SJCRH30 (cell line): ENCODE results near the gene FOXF2. TPM values are rescaled to one million over a fixed set of nuclear protein-coding genes. Genes with fewer than 3 reads are reported as not detected.
A peak's percentile ranks its signal among the peaks of the same experiment; 100 is the strongest.

ENCODE experiments used
- DNase-seq, 2 experiments: peaks; one replicate each; pipeline ENCODE4 v3.0.0-alpha.2; 2015 to 2020
- H3K27ac ChIP-seq: fragments of 250-450 bp; sonication (Bioruptor Pico); 2 replicates; pipeline ENCODE4 v1.5.1; 2020; ENCODE audit warnings: mild to moderate bottlenecking, moderate library complexity
- H3K27me3 ChIP-seq: fragments of 250-450 bp; sonication (Bioruptor Pico); 2 replicates; pipeline ENCODE4 v1.5.1; 2020; ENCODE audit warnings: mild to moderate bottlenecking, moderate library complexity
- H3K36me3 ChIP-seq: fragments of 250-450 bp; sonication (Bioruptor Pico); 2 replicates; pipeline ENCODE4 v1.5.1; 2020; ENCODE audit warnings: mild to moderate bottlenecking, moderate library complexity
- H3K4me1 ChIP-seq: fragments of 250-450 bp; sonication (Bioruptor Pico); 2 replicates; pipeline ENCODE4 v1.5.1; 2020; ENCODE audit warnings: mild to moderate bottlenecking, moderate library complexity
- H3K4me3 ChIP-seq: fragments of 250-450 bp; sonication (Bioruptor Pico); 2 replicates; pipeline ENCODE4 v1.5.1; 2020; ENCODE audit warnings: mild to moderate bottlenecking, moderate library complexity
- H3K9me3 ChIP-seq: fragments of 250-450 bp; sonication (Bioruptor Pico); replicated peaks from 2 replicates; pipeline ENCODE4 v1.5.1; 2020; ENCODE audit warnings: mild to moderate bottlenecking, moderate library complexity
- total RNA-seq: library from RNA; depleted of rRNA; stranded (reverse); fragments of >200 nt; shearing (Covaris generic); gene quantifications from 2 replicates; pipeline ENCODE4 v1.2.3, GENCODE V29; 2014

FOXF2 gene
- total RNA-seq, 1 experiment from 2014 or later, result 3.7 TPM

DNA sequence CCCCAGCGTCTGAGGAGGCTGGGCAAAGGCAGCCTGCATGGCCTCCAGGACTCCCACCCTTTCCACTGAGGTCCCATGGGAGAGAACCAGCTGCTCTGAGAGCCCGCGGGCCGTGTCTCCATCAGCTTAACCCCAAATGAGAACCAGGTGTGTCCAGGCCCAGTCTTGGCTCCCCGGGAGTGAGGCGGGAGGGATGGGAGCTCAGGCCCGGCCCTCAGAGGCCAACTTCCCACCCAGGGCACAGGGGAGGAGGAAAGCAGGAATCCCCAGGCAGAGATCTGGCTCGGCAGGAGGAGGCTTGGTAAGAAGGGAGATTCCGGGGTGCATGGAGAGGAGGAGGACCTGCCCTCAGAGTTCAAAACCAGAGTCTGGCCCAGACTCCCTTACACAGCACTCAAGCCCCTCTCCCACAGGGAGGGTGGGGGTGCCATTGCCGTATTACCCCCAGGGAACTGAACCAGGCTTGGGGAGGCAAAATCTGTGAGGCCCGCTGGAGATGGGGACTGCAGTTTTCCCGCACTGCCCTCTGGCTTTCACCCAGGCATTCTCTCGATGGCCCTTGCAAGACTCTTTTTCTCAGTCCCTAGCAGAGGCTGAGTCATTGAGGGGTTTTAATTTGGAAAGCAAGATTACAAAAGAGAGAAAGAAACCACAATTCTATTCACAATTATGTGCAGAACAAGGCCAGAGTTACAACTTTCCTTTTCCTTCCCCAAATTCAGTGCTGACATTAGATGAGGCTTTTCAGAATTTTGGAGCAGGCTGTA, 17.1 kb downstream of the FOXF2 start:
- Histone ChIP-seq H3K36me3 (no peaks in the 10 kb centered on the region), H3K4me3 (no peak overlapping the region), H3K9me3 (no peaks in the 10 kb centered on the region), H3K27me3 (no peaks in the 10 kb centered on the region), H3K27ac (no peak overlapping the region), H3K4me1 (no peaks in the 10 kb centered on the region)
- no peak for DNase-seq

DNA sequence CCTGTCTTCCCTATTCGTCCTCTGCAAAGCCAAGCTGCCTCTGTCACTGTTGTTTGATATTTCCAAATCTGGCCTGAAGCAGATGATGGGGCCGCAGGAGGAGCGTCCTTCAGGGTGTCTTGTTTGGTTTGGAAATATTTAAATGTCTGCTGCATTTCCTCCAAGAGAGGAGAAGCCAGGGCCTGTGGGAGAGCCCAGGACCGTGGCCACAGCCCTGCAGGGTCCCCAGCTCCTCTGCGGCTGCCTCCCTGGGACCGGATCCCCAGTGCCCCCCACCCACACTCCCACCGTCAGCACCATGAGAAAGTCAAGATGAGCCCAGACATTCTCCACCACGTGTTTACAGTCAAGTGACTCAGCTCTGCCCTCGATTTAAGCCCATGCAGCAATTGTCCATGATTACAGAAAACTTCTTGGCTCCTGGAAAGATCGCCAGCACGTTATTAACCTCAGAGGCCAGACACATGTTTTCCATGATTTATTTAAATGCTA, 18.2 kb downstream of the FOXF2 start:
- H3K27me3 ChIP-seq, result no peaks in the 10 kb centered on the region
- no peak overlapping the region for H3K27ac ChIP-seq
- H3K9me3 ChIP-seq, result no peaks in the 10 kb centered on the region
- no peak overlapping the region for H3K4me3 ChIP-seq
- DNase-seq, result no peak
- H3K36me3 ChIP-seq, result no peaks in the 10 kb centered on the region
- H3K4me1 ChIP-seq, result no peaks in the 10 kb centered on the region

DNA sequence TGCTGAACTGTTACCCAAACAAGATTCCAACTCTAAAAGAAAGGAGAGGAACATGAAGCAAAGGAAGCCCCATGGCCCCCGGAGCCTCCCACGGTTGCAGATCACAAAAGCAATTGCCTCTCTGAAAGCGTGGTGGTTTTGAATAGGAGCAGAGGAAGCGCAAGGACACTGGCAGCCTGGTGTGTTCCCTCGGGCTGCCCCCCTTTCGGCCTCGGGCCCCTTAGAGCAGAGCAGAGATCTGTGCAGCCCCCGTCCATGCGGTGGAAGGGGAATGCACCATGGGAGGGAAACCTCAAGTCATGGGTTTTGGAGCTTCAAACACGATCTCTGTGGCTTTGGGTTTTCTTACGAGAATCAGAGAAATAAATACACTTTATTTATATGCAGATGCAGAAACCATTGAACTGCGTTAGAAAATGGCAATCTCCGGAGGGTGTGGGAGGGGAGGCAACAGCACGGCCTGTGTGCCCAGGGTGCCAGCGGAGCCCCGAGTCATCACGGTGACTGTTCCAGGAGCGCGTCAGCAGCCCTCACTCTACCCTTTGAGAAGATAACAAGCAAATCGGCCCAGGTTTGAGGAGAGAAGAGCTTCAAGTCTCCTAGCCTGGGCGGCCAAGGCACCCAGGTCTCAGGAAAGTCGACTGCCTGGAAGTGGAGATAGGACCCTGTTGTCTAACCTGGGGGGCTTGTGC, 20.5 kb downstream of the FOXF2 start:
- Histone ChIP-seq H3K4me1 (no peaks in the 10 kb centered on the region), H3K27ac (no peak overlapping the region), H3K27me3 (no peaks in the 10 kb centered on the region), H3K36me3 (no peaks in the 10 kb centered on the region), H3K9me3 (no peaks in the 10 kb centered on the region), H3K4me3 (no peak overlapping the region)
- no peak for DNase-seq

DNA sequence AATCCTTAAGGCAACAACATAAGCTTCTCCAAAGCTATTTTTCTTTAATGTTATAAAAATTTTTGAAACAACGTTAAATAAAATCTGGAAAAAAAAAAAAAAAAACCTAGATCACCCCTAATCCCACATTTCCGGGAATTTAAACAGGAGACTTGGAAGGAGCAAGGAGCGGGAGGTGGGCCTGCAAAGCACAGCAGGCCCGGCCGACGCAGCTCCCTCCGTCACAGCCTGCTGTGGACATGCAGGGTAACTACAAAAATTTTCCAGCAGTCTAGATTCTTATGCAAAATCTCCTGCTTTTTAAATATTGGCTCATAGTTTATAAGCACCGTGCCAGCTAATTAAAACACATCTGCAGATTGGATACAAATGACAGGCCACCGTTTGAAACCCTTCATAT, 23.5 kb downstream of the FOXF2 start:
- Histone ChIP-seq H3K27ac (no peak overlapping the region), H3K4me3 (no peak overlapping the region), H3K9me3 (no peaks in the 10 kb centered on the region), H3K36me3 (no peaks in the 10 kb centered on the region), H3K4me1 (no peaks in the 10 kb centered on the region), H3K27me3 (no peaks in the 10 kb centered on the region)
- DNase-seq, result no peak

DNA sequence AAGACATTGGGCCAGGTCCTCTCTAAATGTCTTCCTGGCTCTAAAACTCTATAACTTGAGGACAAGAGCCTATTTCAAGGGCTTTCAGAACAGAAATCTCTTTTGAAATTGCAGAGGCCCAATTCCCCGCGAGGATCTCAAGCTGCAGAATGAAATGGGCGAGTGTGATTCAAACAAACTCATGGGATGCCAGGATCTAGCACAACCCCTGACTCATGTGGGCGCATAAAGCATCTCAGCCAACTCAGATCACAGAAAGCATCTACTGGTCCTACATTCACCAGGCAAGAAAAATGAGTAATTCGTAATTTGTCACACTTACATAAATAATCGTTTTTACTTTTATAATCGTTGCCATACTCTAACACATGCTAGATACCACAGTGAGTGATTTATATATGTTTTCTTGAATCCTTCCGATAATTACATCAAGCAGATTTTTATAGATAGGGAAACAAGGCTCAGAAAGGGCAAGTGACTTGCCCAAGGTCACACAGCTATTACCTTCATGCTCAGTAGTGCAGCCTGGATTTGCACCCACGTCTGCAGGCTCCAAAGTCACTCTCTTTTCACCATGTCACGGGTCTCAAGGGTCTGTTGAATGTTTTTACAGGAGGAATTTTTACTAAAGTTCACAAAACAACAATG, 26.2 kb downstream of the FOXF2 start:
- Histone ChIP-seq H3K36me3 (no peaks in the 10 kb centered on the region), H3K4me1 (no peaks in the 10 kb centered on the region), H3K4me3 (no peak overlapping the region), H3K27me3 (no peaks in the 10 kb centered on the region), H3K9me3 (no peaks in the 10 kb centered on the region), H3K27ac (no peak overlapping the region)
- no peak for DNase-seq

DNA sequence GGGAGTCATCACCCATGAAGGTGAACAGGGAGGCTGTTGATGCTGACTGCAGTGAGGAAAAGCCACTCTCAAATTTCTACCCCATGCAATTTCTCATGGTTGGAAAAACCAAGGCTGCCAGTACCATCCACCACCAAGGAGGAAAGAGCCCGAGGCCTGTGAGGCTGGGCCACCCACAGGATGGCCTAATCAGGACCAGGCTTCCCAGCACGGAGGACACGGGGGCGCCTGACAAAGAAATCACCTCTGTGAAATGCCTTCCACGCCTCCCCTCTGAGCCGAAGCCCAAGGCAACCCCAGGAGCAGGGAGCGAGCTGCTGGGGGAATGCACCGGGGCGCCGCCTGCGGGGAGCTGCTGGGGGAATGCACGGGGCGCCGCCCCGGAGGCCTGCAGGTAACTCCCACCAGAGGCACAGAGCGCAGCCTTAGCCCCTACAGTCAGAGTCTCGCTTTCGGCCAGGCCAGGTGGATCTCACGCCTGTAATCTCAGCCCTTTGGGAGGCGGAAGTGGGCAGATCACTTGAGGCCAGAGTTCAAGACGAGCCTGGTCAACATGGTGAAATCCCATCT, 26.9 kb downstream of the FOXF2 start:
- Histone ChIP-seq H3K27ac (no peak overlapping the region), H3K27me3 (no peaks in the 10 kb centered on the region), H3K9me3 (no peaks in the 10 kb centered on the region), H3K4me3 (no peak overlapping the region), H3K4me1 (no peaks in the 10 kb centered on the region), H3K36me3 (no peaks in the 10 kb centered on the region)
- DNase-seq, result no peak

DNA sequence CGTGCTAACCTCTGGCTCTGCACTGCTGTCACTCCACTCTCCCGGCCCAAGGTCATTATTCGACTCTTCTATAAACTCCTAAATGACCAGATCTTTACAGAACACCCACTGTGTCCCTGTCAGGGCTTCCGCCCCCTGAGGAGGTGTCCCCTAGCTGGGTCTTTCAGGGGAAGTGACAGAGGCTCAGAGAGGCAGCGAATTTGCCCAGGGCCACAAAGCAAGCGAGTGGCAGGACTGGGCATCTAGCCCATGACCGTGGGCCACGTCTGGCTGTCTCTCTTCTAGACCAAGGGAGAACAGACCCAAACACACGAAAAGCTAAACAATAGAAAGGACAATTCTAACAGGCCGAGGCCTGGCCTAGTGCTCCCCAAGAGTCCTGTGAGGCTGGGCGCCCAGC, 27.4 kb downstream of the FOXF2 start:
- no peak for DNase-seq
- no peak overlapping the region for H3K4me3 ChIP-seq
- H3K27ac ChIP-seq, result no peak overlapping the region
- no peaks in the 10 kb centered on the region for H3K27me3 ChIP-seq
- no peaks in the 10 kb centered on the region for H3K36me3 ChIP-seq
- H3K4me1 ChIP-seq, result no peaks in the 10 kb centered on the region
- H3K9me3 ChIP-seq, result no peaks in the 10 kb centered on the region

DNA sequence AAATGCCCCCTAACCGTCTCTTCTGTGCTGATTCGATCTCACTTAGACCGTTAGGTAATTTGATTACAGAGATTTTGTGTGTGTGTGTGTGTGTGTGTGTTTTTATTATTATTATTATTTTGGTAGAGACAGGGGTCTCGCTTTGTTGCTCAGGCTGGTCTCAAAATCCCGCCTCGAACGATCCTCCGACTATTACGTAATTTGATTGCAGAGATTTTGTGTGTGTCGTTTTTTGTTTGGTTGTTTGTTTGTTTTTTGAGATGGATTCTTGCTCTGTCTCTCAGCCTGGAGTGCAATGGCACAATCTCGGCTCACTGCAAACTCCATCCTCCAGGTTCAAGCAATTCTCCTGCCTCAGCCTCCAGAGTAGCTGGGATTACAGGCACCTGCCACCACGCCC, 28.3 kb downstream of the FOXF2 start:
- Histone ChIP-seq H3K9me3 (no peaks in the 10 kb centered on the region), H3K27me3 (no peaks in the 10 kb centered on the region), H3K4me1 (no peaks in the 10 kb centered on the region), H3K4me3 (no peak overlapping the region), H3K36me3 (no peaks in the 10 kb centered on the region), H3K27ac (no peak overlapping the region)
- DNase-seq, result no peak

DNA sequence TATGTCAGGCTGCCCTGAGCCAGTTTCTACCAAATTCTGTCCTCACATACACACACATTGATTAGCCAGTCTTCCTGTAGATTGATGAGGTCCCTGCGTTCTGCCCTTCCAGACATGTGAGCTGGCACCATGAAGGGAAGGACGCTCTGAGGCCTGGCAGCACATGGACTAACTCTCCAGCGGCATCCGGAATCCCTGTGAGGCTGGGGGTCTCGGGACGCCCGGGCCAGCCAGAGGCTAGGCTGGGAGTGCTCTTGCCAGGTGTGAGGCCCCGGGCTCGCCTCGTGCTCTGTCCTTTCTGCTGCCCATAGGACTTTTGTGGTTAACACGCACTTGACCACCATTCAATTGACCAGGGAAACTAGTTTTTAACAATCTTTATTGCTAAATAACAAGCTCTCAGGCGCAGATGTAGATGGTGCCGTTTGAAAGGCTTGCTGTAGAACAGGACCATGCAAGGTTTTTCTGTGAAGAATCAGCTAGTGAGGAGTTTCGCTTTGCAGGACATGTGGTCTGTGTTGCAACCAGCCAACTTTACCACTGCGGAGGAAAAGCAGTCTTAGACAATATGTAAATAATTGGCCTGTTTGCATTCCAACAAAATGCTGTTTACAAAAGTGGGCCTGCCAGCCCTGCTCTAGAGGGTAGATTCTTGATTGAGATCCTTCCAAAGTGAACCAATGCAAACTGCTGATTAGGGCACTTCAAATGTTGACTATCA, 29.3 kb downstream of the FOXF2 start:
- H3K27ac ChIP-seq, result no peak overlapping the region
- H3K36me3 ChIP-seq, result no peaks in the 10 kb centered on the region
- no peaks in the 10 kb centered on the region for H3K4me1 ChIP-seq
- no peak overlapping the region for H3K4me3 ChIP-seq
- H3K9me3 ChIP-seq, result no peaks in the 10 kb centered on the region
- no peaks in the 10 kb centered on the region for H3K27me3 ChIP-seq
- no peak for DNase-seq

DNA sequence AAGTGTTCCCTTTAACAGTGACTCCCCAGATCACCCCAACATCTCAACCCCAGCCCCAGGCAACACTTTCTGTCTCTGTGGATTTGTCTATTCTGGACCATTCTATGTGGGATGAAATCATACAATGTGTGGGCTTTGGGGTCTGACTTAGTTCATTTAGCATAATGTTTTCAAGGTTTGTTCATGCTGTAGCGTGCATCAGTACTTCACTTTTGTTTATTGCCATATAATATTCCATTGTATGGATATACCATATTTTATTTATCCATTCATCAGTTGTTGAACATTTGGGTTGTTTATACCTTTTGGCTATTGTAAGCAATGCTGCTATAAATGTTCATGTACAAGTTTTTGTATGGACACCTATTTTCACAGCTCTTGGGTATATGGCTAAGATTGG, 31.0 kb downstream of the FOXF2 start:
- H3K4me1 ChIP-seq, result no peaks in the 10 kb centered on the region

DNA sequence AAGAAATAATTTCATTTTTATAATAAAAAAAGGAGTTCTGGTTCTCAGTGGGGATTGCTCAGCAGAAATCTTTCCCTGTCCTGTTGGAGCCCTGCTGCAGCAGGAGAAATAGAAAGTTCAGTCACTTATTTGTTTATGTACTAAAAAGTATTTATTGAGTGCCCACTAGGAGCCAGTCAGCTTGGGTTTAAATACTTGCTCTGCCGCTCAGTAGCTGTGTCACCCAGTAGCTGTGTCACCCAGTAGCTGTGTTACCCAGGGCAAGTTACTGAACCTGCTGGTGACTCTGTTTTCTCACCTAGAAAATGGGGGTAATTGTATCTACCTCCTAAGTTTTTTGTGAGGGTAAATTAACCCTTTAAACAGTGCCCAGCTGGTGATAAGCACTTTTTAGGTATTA, 32.9 kb downstream of the FOXF2 start:
- Histone ChIP-seq H3K9me3 (no peaks in the 10 kb centered on the region), H3K27ac (no peak overlapping the region), H3K27me3 (no peaks in the 10 kb centered on the region), H3K36me3 (no peaks in the 10 kb centered on the region), H3K4me3 (no peak overlapping the region), H3K4me1 (no peaks in the 10 kb centered on the region)
- DNase-seq, result no peak

More for the DNA sequence above, 31.0 kb downstream of the FOXF2 start:
- no peaks in the 10 kb centered on the region for H3K27me3 ChIP-seq
- H3K27ac ChIP-seq, result no peak overlapping the region
- no peak for DNase-seq
- no peaks in the 10 kb centered on the region for H3K9me3 ChIP-seq
- no peaks in the 10 kb centered on the region for H3K36me3 ChIP-seq
- no peak overlapping the region for H3K4me3 ChIP-seq

DNA sequence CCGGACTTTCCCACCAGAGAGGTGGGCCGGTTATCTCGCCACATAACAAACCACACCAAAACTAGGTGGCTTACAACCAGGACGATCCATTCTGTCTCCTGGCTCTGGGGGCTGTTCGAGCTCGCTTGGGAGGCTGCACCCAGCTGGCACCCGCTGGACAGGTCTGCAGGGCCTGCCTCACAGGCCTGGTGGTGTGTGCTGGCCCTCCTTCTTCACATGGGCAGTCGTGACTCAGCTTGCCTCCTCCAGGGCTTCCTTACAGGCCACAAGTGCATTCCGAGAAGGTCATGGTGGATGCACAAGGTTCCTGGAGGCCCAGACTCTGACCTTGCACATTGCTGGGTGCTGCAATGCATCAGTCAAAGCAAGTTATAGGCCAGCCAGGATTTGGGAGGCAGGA, 34.2 kb downstream of the FOXF2 start:
- Histone ChIP-seq H3K9me3 (no peaks in the 10 kb centered on the region), H3K4me1 (no peaks in the 10 kb centered on the region), H3K36me3 (no peaks in the 10 kb centered on the region), H3K27ac (no peak overlapping the region), H3K4me3 (no peak overlapping the region), H3K27me3 (no peaks in the 10 kb centered on the region)
- DNase-seq, result no peak

DNA sequence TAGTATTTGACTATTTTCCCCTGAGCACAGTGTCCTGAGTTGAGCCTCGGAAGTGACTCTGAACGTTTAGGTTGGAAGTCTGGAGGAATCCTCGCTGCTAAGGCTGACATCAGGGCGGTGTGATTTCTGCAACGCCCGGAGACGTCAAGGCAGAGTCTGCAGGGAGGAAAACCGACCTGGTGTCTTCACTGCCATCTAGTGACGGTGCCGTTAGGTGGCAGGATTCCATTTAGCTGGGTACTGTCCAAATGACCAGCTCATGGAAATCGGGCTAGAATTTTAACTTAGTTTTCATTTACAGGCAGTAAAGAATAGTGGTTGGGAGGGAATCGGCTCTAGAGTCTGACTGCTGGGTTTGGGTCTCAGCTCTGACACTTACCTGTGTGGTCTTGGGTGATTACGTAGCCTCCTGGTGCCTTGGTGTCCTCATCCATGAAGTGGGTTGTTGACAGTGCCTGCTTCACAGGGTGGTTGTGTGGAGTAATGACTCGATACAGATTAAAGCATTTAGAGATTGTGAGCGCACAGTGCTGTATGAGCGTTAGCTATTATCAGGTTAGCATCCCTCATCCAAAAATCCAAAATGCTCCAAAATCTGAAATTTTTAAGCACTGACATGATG, 35.0 kb downstream of the FOXF2 start:
- no peak overlapping the region for H3K4me3 ChIP-seq
- H3K4me1 ChIP-seq, result no peaks in the 10 kb centered on the region
- no peak overlapping the region for H3K27ac ChIP-seq
- no peaks in the 10 kb centered on the region for H3K36me3 ChIP-seq
- no peaks in the 10 kb centered on the region for H3K9me3 ChIP-seq
- peak; percentile 11 to 42 for DNase-seq
- no peaks in the 10 kb centered on the region for H3K27me3 ChIP-seq

DNA sequence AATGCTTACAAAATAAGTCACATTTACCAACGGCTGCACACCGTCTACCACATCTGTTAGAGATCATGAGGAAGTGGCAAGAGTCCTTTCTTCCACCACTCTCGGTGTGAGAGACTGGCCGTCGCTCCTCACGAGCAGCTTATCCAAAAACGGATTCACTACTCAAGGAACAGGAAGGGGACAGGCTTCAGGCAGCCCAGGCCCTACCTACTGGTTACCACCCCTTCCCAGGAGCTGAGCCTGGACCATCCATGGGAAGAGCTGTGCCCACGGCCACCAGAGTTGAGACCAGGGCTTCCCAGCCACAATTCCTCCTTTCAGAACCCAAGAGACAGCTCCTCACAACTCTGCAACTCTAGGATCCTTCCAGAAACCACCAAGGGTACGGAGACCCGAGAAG, 37.0 kb downstream of the FOXF2 start:
- H3K4me1 ChIP-seq, result no peaks in the 10 kb centered on the region
- H3K27ac ChIP-seq, result no peak overlapping the region
- H3K9me3 ChIP-seq, result no peaks in the 10 kb centered on the region
- H3K36me3 ChIP-seq, result no peaks in the 10 kb centered on the region
- no peak for DNase-seq
- H3K27me3 ChIP-seq, result no peaks in the 10 kb centered on the region
- no peak overlapping the region for H3K4me3 ChIP-seq
